Coronary artery (tissue), 2 donors: ENCODE measurements around the gene BAG5.

Experiments
- DNase-seq: peaks from one replicate; pipeline ENCODE4 v3.0.0-alpha.2; 2017; ENCODE audit warnings: low spot score
- H3K27ac ChIP-seq, 2 donors: fragments of 200-600 bp; sonication (generic); one replicate each; pipeline ENCODE4 v1.5.1; 2016 to 2019
- H3K4me3 ChIP-seq: fragments of 200-600 bp; sonication (generic); 2 replicates; pipeline ENCODE4 v1.5.1; 2016; ENCODE audit warnings: mild to moderate bottlenecking, moderate library complexity
- TF ChIP-seq, protein P1 (sequence below): fragments of 200-600 bp; sonication (generic); IDR thresholded peaks from one replicate; pipeline ENCODE4 v1.5.1; 2019; ENCODE audit warnings: antibody characterized with exemption

Gene BAG5

DNA sequence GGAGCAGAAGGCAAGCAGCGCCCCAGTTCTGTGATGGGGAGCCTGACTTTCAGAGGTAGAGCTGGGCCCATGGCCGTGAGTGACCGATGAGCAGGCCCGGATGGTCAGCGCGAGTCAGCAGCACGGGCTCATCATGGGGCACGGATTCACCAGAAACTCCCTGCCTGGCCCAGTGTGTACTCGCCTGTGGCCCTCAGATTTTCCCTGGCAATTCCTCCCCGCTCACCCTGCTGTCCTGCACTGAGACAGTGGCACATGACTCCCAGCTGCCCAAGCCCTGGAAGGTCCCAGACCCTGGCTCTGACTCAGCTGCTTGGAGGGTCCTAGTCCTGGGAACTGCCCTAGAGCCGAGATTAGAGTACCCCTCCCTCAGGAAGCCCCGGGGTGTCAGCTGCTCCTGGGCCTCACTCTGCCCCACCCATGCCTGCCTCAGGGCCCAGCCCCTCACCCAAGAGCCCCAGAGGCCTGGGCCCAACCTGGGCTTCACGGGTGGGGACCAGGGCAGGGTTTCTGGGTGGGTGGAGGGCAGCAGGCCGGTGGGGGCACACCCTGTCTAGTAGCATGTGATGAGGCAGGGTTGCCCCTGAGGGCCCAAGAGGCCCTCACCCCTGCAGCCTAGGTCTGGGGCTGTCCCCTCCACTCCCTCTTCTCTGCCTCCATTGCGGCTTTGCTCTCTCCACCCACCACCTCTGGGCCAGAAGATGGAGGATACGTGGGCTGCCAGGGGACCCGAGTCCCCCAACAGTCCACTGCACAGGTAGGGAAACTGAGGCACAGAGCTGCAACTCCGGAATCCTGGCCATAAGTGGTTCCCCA, 25.1 kb downstream of the BAG5 start:
- TF ChIP-seq, protein P1, sequence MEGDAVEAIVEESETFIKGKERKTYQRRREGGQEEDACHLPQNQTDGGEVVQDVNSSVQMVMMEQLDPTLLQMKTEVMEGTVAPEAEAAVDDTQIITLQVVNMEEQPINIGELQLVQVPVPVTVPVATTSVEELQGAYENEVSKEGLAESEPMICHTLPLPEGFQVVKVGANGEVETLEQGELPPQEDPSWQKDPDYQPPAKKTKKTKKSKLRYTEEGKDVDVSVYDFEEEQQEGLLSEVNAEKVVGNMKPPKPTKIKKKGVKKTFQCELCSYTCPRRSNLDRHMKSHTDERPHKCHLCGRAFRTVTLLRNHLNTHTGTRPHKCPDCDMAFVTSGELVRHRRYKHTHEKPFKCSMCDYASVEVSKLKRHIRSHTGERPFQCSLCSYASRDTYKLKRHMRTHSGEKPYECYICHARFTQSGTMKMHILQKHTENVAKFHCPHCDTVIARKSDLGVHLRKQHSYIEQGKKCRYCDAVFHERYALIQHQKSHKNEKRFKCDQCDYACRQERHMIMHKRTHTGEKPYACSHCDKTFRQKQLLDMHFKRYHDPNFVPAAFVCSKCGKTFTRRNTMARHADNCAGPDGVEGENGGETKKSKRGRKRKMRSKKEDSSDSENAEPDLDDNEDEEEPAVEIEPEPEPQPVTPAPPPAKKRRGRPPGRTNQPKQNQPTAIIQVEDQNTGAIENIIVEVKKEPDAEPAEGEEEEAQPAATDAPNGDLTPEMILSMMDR, result no peak
- no peak for DNase-seq
- Histone ChIP-seq H3K27ac (peak overlapping the region; percentile 76 to 84), H3K4me3 (no peak overlapping the region)

DNA sequence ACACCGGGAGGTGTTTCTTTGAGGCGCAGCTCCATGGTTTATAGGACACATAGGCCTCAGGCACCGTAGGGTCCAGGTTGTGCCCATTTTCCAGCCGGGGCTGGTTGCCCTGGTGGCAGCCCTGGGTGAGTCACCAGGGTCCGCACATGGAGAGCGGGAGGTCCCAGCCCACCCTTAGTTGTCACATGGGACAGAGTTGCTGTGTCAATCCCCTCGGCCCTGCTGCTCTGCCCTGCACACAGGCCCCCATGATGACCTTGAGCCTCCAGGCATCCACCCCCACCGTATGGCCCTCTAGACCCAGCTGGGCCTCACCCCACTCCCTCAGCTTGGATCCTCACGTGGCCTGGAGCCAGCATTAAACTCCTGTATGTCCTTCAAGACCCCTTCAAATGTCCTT, 25.8 kb downstream of the BAG5 start:
- Histone ChIP-seq H3K4me3 (no peak overlapping the region), H3K27ac (peak overlapping the region in 1 of 2 donors; percentile 84)
- DNase-seq, result no peak
- TF ChIP-seq, protein P1, result no peak

DNA sequence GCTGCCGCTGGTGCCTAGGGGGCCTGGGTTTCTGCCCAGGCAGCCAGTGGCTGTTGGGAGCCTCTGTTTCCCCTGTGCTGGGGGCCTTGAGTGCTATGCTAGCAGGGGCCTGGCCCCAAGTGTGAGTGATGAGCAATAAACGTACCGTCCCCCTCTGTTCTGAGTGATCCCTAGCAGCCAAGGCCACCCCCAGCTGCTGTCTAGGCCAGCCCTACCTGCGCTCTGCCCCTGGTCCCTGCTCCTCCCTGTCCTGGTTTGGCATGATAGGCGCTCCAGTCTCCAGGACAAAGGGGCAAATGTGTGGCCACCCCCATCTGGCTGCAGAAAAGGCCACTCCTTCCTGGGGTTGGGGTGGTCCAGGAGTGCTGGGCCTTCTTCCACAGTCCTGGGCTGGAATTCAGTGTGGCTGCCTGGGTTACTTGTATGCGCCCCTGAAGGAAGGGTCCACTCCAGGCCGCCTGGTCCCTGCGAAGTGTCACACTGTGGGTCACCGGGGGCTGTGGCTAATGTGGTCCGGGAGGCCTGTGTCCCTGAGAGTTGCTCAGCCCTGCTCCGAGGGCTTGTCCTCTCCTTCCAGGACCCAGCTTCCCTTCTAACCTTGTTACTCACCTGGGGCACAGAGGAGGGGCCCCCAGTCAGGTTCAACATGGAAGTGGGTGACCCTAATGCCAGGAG, 26.4 kb downstream of the BAG5 start:
- TF ChIP-seq, protein P1, result no peak
- no peak overlapping the region for H3K4me3 ChIP-seq
- no peak for DNase-seq
- H3K27ac ChIP-seq, result peak overlapping the region; percentile 66 to 84

DNA sequence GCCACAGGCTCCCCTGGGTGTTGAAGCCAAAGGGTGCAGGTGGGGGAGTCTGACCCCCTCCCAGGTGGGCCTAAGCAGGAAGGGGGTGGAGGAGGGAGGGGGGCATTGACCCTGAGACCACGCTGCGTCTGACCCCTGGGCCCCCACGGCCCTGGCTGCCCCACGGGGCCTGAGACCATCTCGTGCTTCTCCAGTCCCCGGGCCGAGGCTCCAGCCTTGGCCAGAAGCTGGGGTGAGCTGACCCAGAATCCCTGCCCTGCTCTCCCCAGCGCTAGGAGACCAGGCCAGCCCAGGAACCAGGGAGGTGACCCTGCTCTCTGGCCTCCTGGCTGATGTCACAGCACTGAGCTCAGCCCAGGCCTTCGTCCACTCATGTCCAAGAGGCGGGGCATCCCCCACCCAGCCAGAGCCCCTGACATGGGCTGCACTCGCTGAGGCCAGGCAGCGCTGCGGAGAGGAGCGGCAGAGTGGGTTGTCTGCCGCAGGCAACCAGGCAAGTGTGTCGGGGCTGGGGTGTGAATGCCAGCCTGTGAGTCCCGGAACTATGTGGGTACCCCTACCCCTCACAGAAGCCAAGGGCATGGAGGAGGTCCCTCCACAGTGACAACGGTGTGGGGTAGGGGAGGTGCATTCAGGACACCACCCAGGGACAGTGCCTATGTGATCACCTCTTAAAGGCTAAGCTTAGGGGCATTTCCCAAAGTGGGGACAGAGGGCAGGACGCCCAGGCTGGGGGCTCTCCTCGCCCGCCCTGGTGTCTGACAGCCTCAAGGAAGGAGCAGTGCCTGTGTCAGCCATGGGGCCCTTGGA, 27.2 kb downstream of the BAG5 start:
- TF ChIP-seq, protein P1, result no peak
- no peak overlapping the region for H3K4me3 ChIP-seq
- no peak for DNase-seq
- H3K27ac ChIP-seq, result peak overlapping the region; percentile 66 to 84

DNA sequence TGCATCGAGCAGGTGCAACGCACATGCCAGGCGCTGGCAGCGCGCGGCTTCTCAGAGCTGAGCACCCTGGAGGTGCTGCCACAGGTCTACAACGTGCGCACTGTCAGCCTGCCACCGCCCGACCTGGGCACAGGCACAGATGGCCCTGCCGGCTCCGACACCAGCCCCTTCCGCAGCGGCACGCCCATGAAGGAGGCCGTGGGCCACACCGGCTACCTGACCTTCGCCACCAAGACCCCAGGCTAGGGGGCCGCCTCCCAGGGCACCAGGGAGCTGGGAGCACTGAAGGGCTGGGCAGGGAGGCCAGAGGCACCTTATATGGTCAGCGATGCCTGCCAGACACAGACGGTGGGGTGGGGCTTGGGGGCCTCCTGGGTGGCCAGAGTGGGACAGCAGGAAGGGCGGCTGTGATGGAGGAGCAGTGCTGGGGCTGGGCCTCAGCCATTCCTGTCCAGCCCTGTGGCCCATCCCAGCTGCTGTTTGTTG, 27.8 kb downstream of the BAG5 start:
- TF ChIP-seq, protein P1, result no peak
- peak overlapping the region; percentile 66 to 84 for H3K27ac ChIP-seq
- H3K4me3 ChIP-seq, result no peak overlapping the region
- DNase-seq, result no peak

DNA sequence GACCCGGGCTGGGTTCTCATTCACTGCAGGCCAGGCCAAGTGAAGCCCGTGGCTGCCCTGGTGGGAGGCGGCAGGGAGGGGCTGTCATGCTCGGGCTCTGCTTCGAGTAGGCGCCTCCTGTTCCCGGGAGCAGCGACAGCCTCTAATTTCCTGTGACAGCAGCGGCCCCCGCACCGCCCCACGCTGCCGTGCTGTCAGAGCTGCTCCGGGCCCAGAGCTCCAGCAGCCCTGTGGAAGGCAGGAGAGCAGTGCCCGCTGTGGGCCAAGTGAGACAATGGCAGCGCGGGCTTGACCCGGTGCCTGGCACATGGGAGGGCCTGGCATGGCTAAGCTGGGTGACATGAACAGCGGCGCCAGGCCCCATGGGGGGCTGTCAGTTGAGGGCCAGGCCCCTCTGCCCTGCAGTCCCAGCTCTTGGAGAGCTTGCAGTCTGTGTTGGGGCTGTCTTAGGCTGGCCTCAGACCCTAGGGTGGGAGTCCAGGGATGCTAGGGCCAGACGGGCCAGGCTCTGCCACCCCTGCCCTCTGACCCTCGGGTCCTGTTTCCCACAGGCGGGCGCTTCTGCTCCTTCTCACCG, 28.4 kb downstream of the BAG5 start:
- Histone ChIP-seq H3K4me3 (peak overlapping the region; percentile 35), H3K27ac (peak overlapping the region; percentile 66 to 84)
- no peak for DNase-seq
- TF ChIP-seq, protein P1, result no peak
